ENCODE results near the gene CCR4. TPM values are rescaled to one million over a fixed set of nuclear protein-coding genes. Genes with fewer than 3 reads are reported as not detected.
"Not testable (repeated sequence)": the region's sequence is repeated elsewhere in the genome, so short reads cannot be mapped to it uniquely, and the experiment has no call there.

CCR4 gene
- total RNA-seq, 1 donor = not detected

DNA sequence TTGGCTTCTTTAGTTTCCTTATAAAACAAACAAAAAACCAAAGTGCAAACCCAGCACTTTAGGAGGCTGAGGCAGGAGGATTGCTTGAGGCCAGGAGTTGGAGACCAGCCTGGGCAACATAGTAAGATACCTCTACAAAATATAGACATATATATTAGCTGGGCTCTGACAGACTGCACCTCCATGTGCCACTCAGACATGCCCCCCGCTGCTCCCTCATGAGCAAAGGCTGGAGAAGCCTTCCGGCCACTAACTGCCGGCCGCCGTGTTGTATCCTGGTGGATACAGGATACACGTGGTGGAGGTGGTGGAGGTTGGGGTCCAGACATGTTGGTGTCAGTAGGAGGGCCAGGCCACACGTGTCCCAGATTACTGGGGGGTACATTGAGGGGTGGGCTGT lies 29.4 kb upstream of the CCR4 start:
- H3K36me3 ChIP-seq (ENCODE audit: insufficient read depth, low read length) = no peaks in the 10 kb centered on the region
- H3K27me3 ChIP-seq (ENCODE audit: insufficient read depth, low read length) = peaks cover 11% of the 10 kb centered on the region
- no peaks in the 10 kb centered on the region for H3K79me2 ChIP-seq (ENCODE audit: insufficient read depth, low read length)
- H3K4me3 ChIP-seq (ENCODE audit: insufficient read depth, low read length) = no peak overlapping the region
- H3K4me2 ChIP-seq (ENCODE audit: insufficient read depth, low read length) = no peak overlapping the region
- no peak for TF ChIP-seq CTCF (IDR thresholded peaks at IDR 0.05; ENCODE audit: extremely low read depth, low read depth, low read length)
- no peak overlapping the region for H2AFZ ChIP-seq (ENCODE audit: low read length)
- DNase-seq (ENCODE audit: insufficient read length, low spot score, missing footprints) = no peak
- H3K9me3 ChIP-seq (ENCODE audit: low read depth, low read length) = peaks cover 4% of the 10 kb centered on the region
- no peaks in the 10 kb centered on the region for H4K20me1 ChIP-seq (ENCODE audit: insufficient read depth, low read length)
- no peak overlapping the region for H3K27ac ChIP-seq (ENCODE audit: low read depth, low read length)
- H3K4me1 ChIP-seq (ENCODE audit: insufficient read depth, low read length) = no peaks in the 10 kb centered on the region

DNA sequence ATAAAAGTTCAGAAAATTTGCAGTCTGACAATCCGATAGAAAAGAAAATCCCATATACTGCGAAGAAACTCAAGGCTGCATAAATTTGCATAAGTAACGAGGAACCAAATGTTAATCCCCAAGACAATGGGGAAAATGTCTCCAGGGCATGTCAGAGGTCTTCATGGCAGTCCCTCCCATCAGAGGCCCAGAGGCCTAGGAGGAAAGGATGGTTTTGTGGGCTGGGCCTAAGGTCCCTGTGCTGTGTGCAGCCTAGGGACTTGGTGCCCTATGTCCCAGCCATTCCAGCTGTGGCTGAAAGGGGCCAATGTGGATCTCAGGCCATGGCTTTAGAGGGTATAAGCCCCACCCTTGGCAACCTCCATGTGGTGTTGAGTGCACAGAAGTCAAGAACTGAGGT lies 21.3 kb upstream of the CCR4 start:
- Histone ChIP-seq H2AFZ (ENCODE audit: low read length) (no peak overlapping the region), H3K4me2 (ENCODE audit: insufficient read depth, low read length) (no peak overlapping the region), H3K4me1 (ENCODE audit: insufficient read depth, low read length) (no peaks in the 10 kb centered on the region), H3K27me3 (ENCODE audit: insufficient read depth, low read length) (peaks cover 4% of the 10 kb centered on the region), H4K20me1 (ENCODE audit: insufficient read depth, low read length) (no peaks in the 10 kb centered on the region), H3K79me2 (ENCODE audit: insufficient read depth, low read length) (no peaks in the 10 kb centered on the region), H3K9me3 (ENCODE audit: low read depth, low read length) (no peaks in the 10 kb centered on the region), H3K36me3 (ENCODE audit: insufficient read depth, low read length) (no peaks in the 10 kb centered on the region), H3K4me3 (ENCODE audit: insufficient read depth, low read length) (no peak overlapping the region), H3K27ac (ENCODE audit: low read depth, low read length) (no peak overlapping the region)
- DNase-seq (ENCODE audit: insufficient read length, low spot score, missing footprints) = no peak
- TF ChIP-seq CTCF (IDR thresholded peaks at IDR 0.05; ENCODE audit: extremely low read depth, low read depth, low read length) = no peak

DNA sequence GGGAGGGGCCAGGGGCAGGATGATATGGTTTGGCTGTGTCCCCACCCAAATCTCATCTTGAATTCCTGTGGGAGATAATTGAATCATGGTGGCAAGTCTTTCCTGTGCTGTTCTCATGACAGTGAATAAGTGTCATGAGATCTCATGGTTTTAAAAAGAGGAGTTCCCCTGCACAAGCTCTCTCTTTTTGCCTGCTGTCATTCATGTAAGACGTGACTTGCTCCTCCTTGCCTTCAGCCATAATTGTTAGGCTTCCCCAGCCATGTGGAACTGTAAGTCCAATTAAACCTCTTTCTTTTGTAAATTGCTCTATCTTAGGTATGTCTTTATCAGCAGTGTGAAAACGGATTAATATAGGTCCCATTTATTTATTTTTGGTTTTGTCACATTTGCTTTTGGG lies 20.2 kb upstream of the CCR4 start:
- H3K4me1 ChIP-seq (ENCODE audit: insufficient read depth, low read length); H3K4me2 ChIP-seq (ENCODE audit: insufficient read depth, low read length); H4K20me1 ChIP-seq (ENCODE audit: insufficient read depth, low read length); H3K27ac ChIP-seq (ENCODE audit: low read depth, low read length); H3K9me3 ChIP-seq (ENCODE audit: low read depth, low read length); DNase-seq (ENCODE audit: insufficient read length, low spot score, missing footprints); H2AFZ ChIP-seq (ENCODE audit: low read length); H3K27me3 ChIP-seq (ENCODE audit: insufficient read depth, low read length); H3K36me3 ChIP-seq (ENCODE audit: insufficient read depth, low read length); H3K4me3 ChIP-seq (ENCODE audit: insufficient read depth, low read length); H3K79me2 ChIP-seq (ENCODE audit: insufficient read depth, low read length): not testable (repeated sequence)

GRCh38 chr3:32934150-32934742 lies 17.2 kb upstream of the CCR4 start:
- no peak overlapping the region for H2AFZ ChIP-seq (ENCODE audit: low read length)
- H3K4me1 ChIP-seq (ENCODE audit: insufficient read depth, low read length) = no peaks in the 10 kb centered on the region
- TF ChIP-seq CTCF (IDR thresholded peaks at IDR 0.05; ENCODE audit: extremely low read depth, low read depth, low read length) = peak; percentile 79
- no peak overlapping the region for H3K4me2 ChIP-seq (ENCODE audit: insufficient read depth, low read length)
- no peaks in the 10 kb centered on the region for H3K79me2 ChIP-seq (ENCODE audit: insufficient read depth, low read length)
- H3K27me3 ChIP-seq (ENCODE audit: insufficient read depth, low read length) = no peaks in the 10 kb centered on the region
- no peaks in the 10 kb centered on the region for H4K20me1 ChIP-seq (ENCODE audit: insufficient read depth, low read length)
- H3K36me3 ChIP-seq (ENCODE audit: insufficient read depth, low read length) = no peaks in the 10 kb centered on the region
- H3K9me3 ChIP-seq (ENCODE audit: low read depth, low read length) = no peaks in the 10 kb centered on the region
- no peak overlapping the region for H3K4me3 ChIP-seq (ENCODE audit: insufficient read depth, low read length)
- DNase-seq (ENCODE audit: insufficient read length, low spot score, missing footprints) = no peak
- H3K27ac ChIP-seq (ENCODE audit: low read depth, low read length) = no peak overlapping the region

Data from osteoblast (primary cell).